Heart left ventricle (tissue), 13 donors: ENCODE data around the gene ZNF200.

Source experiments
- POLR2A ChIP-seq, 2 donors: fragments of 450-650 bp; IDR thresholded peaks; one replicate each; pipeline ENCODE4 v1.6.1; 2017; ENCODE audit warnings: antibody characterized with exemption in 2 of 2, mild to moderate bottlenecking in 2 of 2, moderate library complexity in 2 of 2
- TF ChIP-seq, protein P1 (sequence below), 12 donors: fragments of 200-600 bp; sonication (generic) in 4 of 12; IDR thresholded peaks; one replicate each; pipeline versions ENCODE4 v1.5.0 to v1.8.0; 2018 to 2022; ENCODE audit warnings: antibody characterized with exemption in 12 of 12, mild to moderate bottlenecking in 5 of 12
- donor health status: ischemic (EF 13 %, LVEDD 7.1; RV severe dilation, severe dysfunction).
- donor health status: DM: no; HTN: yes; CAD: no.
- donor health status: DM: no; HTN: no; CAD: no.
- donor health status: ischemic (EF 25% LVEDD 6.9; RV normal size, moderate dysfunction).
- donor health status: ischemic (EF 25% LVEDD 5.7; RV mildly dilated, moderate dysfunction).
- donor health status: ischemic (EF 35%, LVEDD 5.7; RV mildly dilated, moderate dysfunction).
- donor health status: nonischemic (EF 11% LVEDD 7.7; RV severe dilation, severe dysfunction).
- donor health status: DM: yes; HTN: yes; CAD: no.
- donor health status: PGD.
- donor health status: ischemic (EF 29% LVEDD 5.4; RV normal size, mild dysfunction).
- donor health status: nonischemic (EF 23%, LVEDD 6.1; RV moderate dilation, normal function).

DNA sequence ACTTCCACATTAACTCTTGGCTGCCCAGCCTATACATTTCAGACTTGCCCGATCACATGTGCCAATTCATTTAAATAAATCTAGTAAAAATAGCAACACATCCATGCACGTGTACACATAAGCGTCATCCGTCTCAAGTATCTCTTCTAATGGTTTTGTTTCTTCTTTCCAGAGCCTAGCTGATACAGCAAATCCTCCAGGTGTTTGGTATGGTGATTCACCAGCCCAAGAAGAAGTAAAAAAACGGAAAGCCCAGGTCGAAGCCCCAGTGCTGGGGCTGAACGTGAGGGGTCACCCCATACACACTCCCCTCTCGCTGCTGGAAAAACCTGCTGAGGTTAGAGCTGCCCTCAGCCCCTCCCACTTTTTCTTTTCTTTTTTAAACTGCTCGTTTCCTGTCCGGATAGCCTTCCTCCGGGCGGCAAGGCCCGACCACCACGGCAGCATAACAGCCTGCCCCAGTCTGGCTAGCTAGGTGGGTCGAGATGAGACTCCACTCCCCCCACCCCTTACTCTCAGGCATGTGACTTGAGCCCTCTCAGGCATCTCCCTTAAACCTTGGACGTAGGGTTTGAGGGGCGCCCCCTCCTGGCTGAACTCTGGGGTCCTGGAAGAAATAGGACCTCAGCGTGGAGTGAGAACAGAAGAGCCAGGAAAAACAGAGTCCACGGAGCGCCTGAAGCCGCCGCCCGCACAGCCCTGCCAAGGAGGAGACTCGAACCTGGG is 60.9 kb downstream of the ZNF200 start:
- TF ChIP-seq, protein P1, sequence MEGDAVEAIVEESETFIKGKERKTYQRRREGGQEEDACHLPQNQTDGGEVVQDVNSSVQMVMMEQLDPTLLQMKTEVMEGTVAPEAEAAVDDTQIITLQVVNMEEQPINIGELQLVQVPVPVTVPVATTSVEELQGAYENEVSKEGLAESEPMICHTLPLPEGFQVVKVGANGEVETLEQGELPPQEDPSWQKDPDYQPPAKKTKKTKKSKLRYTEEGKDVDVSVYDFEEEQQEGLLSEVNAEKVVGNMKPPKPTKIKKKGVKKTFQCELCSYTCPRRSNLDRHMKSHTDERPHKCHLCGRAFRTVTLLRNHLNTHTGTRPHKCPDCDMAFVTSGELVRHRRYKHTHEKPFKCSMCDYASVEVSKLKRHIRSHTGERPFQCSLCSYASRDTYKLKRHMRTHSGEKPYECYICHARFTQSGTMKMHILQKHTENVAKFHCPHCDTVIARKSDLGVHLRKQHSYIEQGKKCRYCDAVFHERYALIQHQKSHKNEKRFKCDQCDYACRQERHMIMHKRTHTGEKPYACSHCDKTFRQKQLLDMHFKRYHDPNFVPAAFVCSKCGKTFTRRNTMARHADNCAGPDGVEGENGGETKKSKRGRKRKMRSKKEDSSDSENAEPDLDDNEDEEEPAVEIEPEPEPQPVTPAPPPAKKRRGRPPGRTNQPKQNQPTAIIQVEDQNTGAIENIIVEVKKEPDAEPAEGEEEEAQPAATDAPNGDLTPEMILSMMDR (IDR thresholded peaks at IDR 0.05): no peak
- TF ChIP-seq POLR2A (IDR thresholded peaks at IDR 0.05): no peak
